ENCODE measurements around the gene TGFBR1.

TGFBR1 gene

GRCh38 chr9:99181621-99182020, 76.7 kb downstream of the TGFBR1 start (continued):
- TF ChIP-seq ZNF518A (tag by site-specific recombination; conservative IDR thresholded peaks at IDR 0.05; ENCODE audit: low read depth), result no peak
- TF ChIP-seq TSHZ1 (tag by site-specific recombination; IDR thresholded peaks at IDR 0.05; ENCODE audit: borderline replicate concordance), result no peak

- Histone ChIP-seq H3K9me3 (ENCODE audit: control insufficient read depth, insufficient read depth, low read depth, low read length) (no peaks in the 10 kb centered on the region), H3K27ac (ENCODE audit: extremely low read depth, low read depth, low read length) (no peak overlapping the region), H3K36me3 (ENCODE audit: control insufficient read depth in 2 of 2, insufficient read depth in 1 of 2, low read length in 2 of 2) (no peaks in the 10 kb centered on the region), H3K4me1 (ENCODE audit: control insufficient read depth, insufficient read depth, low read length) (no peaks in the 10 kb centered on the region), H3K4me3 (ENCODE audit: low read depth, low read length) (no peak overlapping the region)
- CTCF ChIA-PET, result interaction anchor here (0.6 to 1.9 kb wide), 12 partner anchors 9 to 1143 kb away, joined by 3 to 6 read pairs (median 4); no protein-coding TSS in a partner anchor
- POLR2A ChIA-PET, result no interaction called here
- TF ChIP-seq ZNF518A (tag by site-specific recombination; conservative IDR thresholded peaks at IDR 0.05; ENCODE audit: low read depth) (no peak), ZNF560 (tag by site-specific recombination; IDR thresholded peaks at IDR 0.05; ENCODE audit: borderline replicate concordance) (no peak)
These were observed 77.4 kb downstream of the TGFBR1 start for GRCh38 chr9:99182356-99182755.

GRCh38 chr9:99183616-99184015, 78.7 kb downstream of the TGFBR1 start:
- Histone ChIP-seq H3K4me1 (ENCODE audit: control insufficient read depth, insufficient read depth, low read length) (no peaks in the 10 kb centered on the region), H3K27ac (ENCODE audit: extremely low read depth, low read depth, low read length) (no peak overlapping the region), H3K9me3 (ENCODE audit: control insufficient read depth, insufficient read depth, low read depth, low read length) (no peaks in the 10 kb centered on the region), H3K36me3 (ENCODE audit: control insufficient read depth in 2 of 2, insufficient read depth in 1 of 2, low read length in 2 of 2) (no peaks in the 10 kb centered on the region), H3K4me3 (ENCODE audit: low read depth, low read length) (no peak overlapping the region)
- ChIA-PET CTCF (interaction anchor here (0.6 to 4.9 kb wide), 10 partner anchors 8 to 1140 kb away, joined by 3 to 45 read pairs (median 5); no protein-coding TSS in a partner anchor), POLR2A (interaction anchor here (1.0 kb wide), 1 partner anchor 38 kb away, joined by 3 read pairs; the partner anchor contains the start of genes ALG2 and SEC61B)
- TF ChIP-seq ZNF473 (tag by site-specific recombination; IDR thresholded peaks at IDR 0.05) (no peak), ZNF596 (tag by site-specific recombination; IDR thresholded peaks at IDR 0.05) (no peak), PRDM1 (tag by site-specific recombination; IDR thresholded peaks at IDR 0.05) (no peak), ZNF561 (tag by site-specific recombination; IDR thresholded peaks at IDR 0.05; ENCODE audit: borderline replicate concordance) (no peak), ZNF518A (tag by site-specific recombination; conservative IDR thresholded peaks at IDR 0.05; ENCODE audit: low read depth) (no peak), ZNF600 (tag by site-specific recombination; IDR thresholded peaks at IDR 0.05) (no peak), ZNF423 (tag by site-specific recombination; IDR thresholded peaks at IDR 0.05) (no peak), KLF7 (tag by site-specific recombination; IDR thresholded peaks at IDR 0.05; ENCODE audit: borderline replicate concordance) (no peak)
- TF ChIP-seq, protein P1, sequence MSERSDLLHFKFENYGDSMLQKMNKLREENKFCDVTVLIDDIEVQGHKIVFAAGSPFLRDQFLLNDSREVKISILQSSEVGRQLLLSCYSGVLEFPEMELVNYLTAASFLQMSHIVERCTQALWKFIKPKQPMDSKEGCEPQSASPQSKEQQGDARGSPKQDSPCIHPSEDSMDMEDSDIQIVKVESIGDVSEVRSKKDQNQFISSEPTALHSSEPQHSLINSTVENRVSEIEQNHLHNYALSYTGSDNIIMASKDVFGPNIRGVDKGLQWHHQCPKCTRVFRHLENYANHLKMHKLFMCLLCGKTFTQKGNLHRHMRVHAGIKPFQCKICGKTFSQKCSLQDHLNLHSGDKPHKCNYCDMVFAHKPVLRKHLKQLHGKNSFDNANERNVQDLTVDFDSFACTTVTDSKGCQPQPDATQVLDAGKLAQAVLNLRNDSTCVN (tag by site-specific recombination; optimal IDR thresholded peaks at IDR 0.05), result no peak

Data from HEK293 (cell line).